H9 (cell line): ENCODE data around the gene TCFL5. TPM values are rescaled to one million over a fixed set of nuclear protein-coding genes. Genes with fewer than 3 reads are reported as not detected.

Source experiments
- DNase-seq: peaks from one replicate; pipeline ENCODE4 v3.0.0-alpha.2; 2017
- H2AFZ ChIP-seq: one replicate; pipeline ENCODE4 v1.6.1; 2013; ENCODE audit warnings: mild to moderate bottlenecking, low read length, control low read depth, moderate library complexity
- H2AK5ac ChIP-seq: 2 replicates; pipeline ENCODE4 v1.6.1; 2013; ENCODE audit warnings: low read length, control low read depth, mixed read lengths; ENCODE audit not compliant: insufficient read length
- H2BK120ac ChIP-seq: one replicate; pipeline ENCODE4 v1.6.1; 2013; ENCODE audit warnings: low read depth, mild to moderate bottlenecking, low read length, control low read depth, inconsistent platforms; ENCODE audit not compliant: poor library complexity, severe bottlenecking
- H2BK12ac ChIP-seq: 2 replicates; pipeline ENCODE4 v1.6.1; 2013; ENCODE audit warnings: low read length, control low read depth, mixed read lengths, low read depth; ENCODE audit not compliant: insufficient read length
- H2BK15ac ChIP-seq: 2 replicates; pipeline ENCODE4 v1.6.1; 2013; ENCODE audit warnings: low read depth, low read length, control low read depth
- H2BK20ac ChIP-seq: one replicate; pipeline ENCODE4 v1.6.1; 2013; ENCODE audit warnings: low read depth, mild to moderate bottlenecking, low read length, control low read depth, inconsistent platforms; ENCODE audit not compliant: poor library complexity, severe bottlenecking
- H2BK5ac ChIP-seq: 2 replicates; pipeline ENCODE4 v1.6.1; 2013; ENCODE audit warnings: low read length, control low read depth, mixed read lengths; ENCODE audit not compliant: insufficient read length
- H3K14ac ChIP-seq: 2 replicates; pipeline ENCODE4 v1.6.1; 2013; ENCODE audit warnings: low read length, control low read depth; ENCODE audit not compliant: insufficient read depth
- H3K18ac ChIP-seq: 2 replicates; pipeline ENCODE4 v1.6.1; 2013; ENCODE audit warnings: low read depth, mild to moderate bottlenecking, mixed read lengths, low read length, control low read depth; ENCODE audit not compliant: insufficient read length
- H3K23ac ChIP-seq: 2 replicates; pipeline ENCODE4 v1.6.1; 2013; ENCODE audit warnings: low read length, control low read depth, mixed read lengths, low read depth; ENCODE audit not compliant: insufficient read length
- H3K23me2 ChIP-seq: 2 replicates; pipeline ENCODE4 v1.6.1; 2013; ENCODE audit warnings: low read depth, mild to moderate bottlenecking, mixed read lengths, low read length, control low read depth; ENCODE audit not compliant: insufficient read length, poor library complexity, severe bottlenecking
- H3K27ac ChIP-seq: 2 replicates; pipeline ENCODE4 v1.5.1; 2013; ENCODE audit warnings: low read length, control low read depth, mixed read lengths, low read depth; ENCODE audit not compliant: insufficient read length
- H3K27me3 ChIP-seq: 2 replicates; pipeline ENCODE4 v1.6.1; 2013; ENCODE audit warnings: low read length, control low read depth, inconsistent platforms; ENCODE audit not compliant: insufficient read depth
- H3K4ac ChIP-seq: 2 replicates; pipeline ENCODE4 v1.6.1; 2013; ENCODE audit warnings: low read depth, mild to moderate bottlenecking, control low read depth, inconsistent platforms, low read length, moderate library complexity
- H3K4me1 ChIP-seq: 2 replicates; pipeline ENCODE4 v1.6.1; 2013; ENCODE audit warnings: low read length, control low read depth, inconsistent platforms; ENCODE audit not compliant: insufficient read depth
- H3K4me2 ChIP-seq: 2 replicates; pipeline ENCODE4 v1.6.1; 2013; ENCODE audit warnings: low read length, control low read depth, mixed read lengths; ENCODE audit not compliant: insufficient read length, insufficient read depth
- H3K56ac ChIP-seq: 2 replicates; pipeline ENCODE4 v1.6.1; 2013; ENCODE audit warnings: low read depth, mild to moderate bottlenecking, mixed read lengths, low read length, control low read depth; ENCODE audit not compliant: insufficient read length
- H3K79me1 ChIP-seq: 2 replicates; pipeline ENCODE4 v1.6.1; 2013; ENCODE audit warnings: low read depth, mild to moderate bottlenecking, moderate library complexity, low read length, control low read depth, inconsistent platforms; ENCODE audit not compliant: insufficient read depth, poor library complexity, severe bottlenecking
- H3K79me2 ChIP-seq: 2 replicates; pipeline ENCODE4 v1.6.1; 2013; ENCODE audit warnings: low read length, control low read depth, inconsistent platforms; ENCODE audit not compliant: insufficient read depth
- H3K9ac ChIP-seq: 2 replicates; pipeline ENCODE4 v1.6.1; 2013; ENCODE audit warnings: low read length, control low read depth, mixed read lengths; ENCODE audit not compliant: insufficient read length; ENCODE audit errors: extremely low read depth
- H3K9me3 ChIP-seq: one replicate; pipeline ENCODE4 v1.6.1; 2013; ENCODE audit warnings: low read depth, low read length, inconsistent platforms; ENCODE audit not compliant: control insufficient read depth
- H3T11ph ChIP-seq: one replicate; pipeline ENCODE4 v1.6.1; 2013; ENCODE audit warnings: mild to moderate bottlenecking, low read length, control low read depth, inconsistent platforms
- H4K20me1 ChIP-seq: one replicate; pipeline ENCODE4 v1.6.1; 2013; ENCODE audit not compliant: control insufficient read depth, insufficient read length, insufficient read depth
- H4K5ac ChIP-seq: 2 replicates; pipeline ENCODE4 v1.6.1; 2013; ENCODE audit warnings: low read depth, mild to moderate bottlenecking, mixed read lengths, low read length, control low read depth; ENCODE audit not compliant: insufficient read length
- H4K8ac ChIP-seq: replicated peaks from 2 replicates; pipeline ENCODE4 v1.6.1; 2013; ENCODE audit warnings: low read length, control low read depth, mixed read lengths, low read depth; ENCODE audit not compliant: insufficient read length
- H4K91ac ChIP-seq: 2 replicates; pipeline ENCODE4 v1.6.1; 2013; ENCODE audit warnings: low read depth, mild to moderate bottlenecking, moderate library complexity, mixed read lengths, low read length, control low read depth; ENCODE audit not compliant: insufficient read length
- H3K27ac Mint-ChIP-seq, 3 experiments: 2 replicates in 2 of 3; 3 replicates in 1 of 3; pipeline ENCODE4 v1.8.0; 2020 to 2021; ENCODE audit warnings: mixed read lengths in 3 of 3, mild to moderate bottlenecking in 1 of 3, moderate library complexity in 1 of 3
- H3K27me3 Mint-ChIP-seq: 2 replicates; pipeline ENCODE4 v1.8.0; 2021; ENCODE audit warnings: low read depth, mild to moderate bottlenecking, moderate library complexity, mixed read lengths
- H3K36me3 Mint-ChIP-seq, 3 experiments: 2 replicates in 2 of 3; 3 replicates in 1 of 3; pipeline ENCODE4 v1.8.0; 2020 to 2021; ENCODE audit warnings: low read depth in 3 of 3, mixed read lengths in 3 of 3; ENCODE audit not compliant: insufficient read depth in 1 of 3
- H3K4me1 Mint-ChIP-seq, 2 experiments: 2 replicates each; pipeline ENCODE4 v1.8.0; 2020; ENCODE audit warnings: mixed read lengths in 2 of 2
- H3K4me3 Mint-ChIP-seq, 2 experiments: 2 replicates in 1 of 2; 3 replicates in 1 of 2; pipeline ENCODE4 v1.8.0; 2020 to 2021; ENCODE audit warnings: mild to moderate bottlenecking in 2 of 2, mixed read lengths in 2 of 2, moderate library complexity in 1 of 2
- H3K9me3 Mint-ChIP-seq, 2 experiments: 2 replicates in 1 of 2; 3 replicates in 1 of 2; pipeline ENCODE4 v1.8.0; 2020; ENCODE audit warnings: mild to moderate bottlenecking in 2 of 2, mixed read lengths in 2 of 2, moderate library complexity in 1 of 2
- WGBS: extraction: QIAGEN DNeasy Blood & Tissue Kit; methylation state at CpG from one replicate; pipeline ENCODE4 v1.1.7; 2013; ENCODE audit warnings: missing lambda C conversion rate, low lambda C conversion rate, mixed read lengths; ENCODE audit not compliant: insufficient read length; ENCODE audit errors: extremely low coverage; 5-methylcytosine and 5-hydroxymethylcytosine counted together
- total RNA-seq: library from RNA; stranded (reverse); gene quantifications from 2 replicates; pipeline ENCODE4 v1.2.1, GENCODE V29; 2021
- TF ChIP-seq, protein P1 (sequence below): fragments of 200-600 bp; sonication (generic); conservative IDR thresholded peaks from 3 replicates; pipeline ENCODE4 v1.8.0; 2021; ENCODE audit warnings: antibody characterized with exemption, mild to moderate bottlenecking

TCFL5 gene
- total RNA-seq, 1 experiment from 2014 or later = 16.4 TPM

DNA sequence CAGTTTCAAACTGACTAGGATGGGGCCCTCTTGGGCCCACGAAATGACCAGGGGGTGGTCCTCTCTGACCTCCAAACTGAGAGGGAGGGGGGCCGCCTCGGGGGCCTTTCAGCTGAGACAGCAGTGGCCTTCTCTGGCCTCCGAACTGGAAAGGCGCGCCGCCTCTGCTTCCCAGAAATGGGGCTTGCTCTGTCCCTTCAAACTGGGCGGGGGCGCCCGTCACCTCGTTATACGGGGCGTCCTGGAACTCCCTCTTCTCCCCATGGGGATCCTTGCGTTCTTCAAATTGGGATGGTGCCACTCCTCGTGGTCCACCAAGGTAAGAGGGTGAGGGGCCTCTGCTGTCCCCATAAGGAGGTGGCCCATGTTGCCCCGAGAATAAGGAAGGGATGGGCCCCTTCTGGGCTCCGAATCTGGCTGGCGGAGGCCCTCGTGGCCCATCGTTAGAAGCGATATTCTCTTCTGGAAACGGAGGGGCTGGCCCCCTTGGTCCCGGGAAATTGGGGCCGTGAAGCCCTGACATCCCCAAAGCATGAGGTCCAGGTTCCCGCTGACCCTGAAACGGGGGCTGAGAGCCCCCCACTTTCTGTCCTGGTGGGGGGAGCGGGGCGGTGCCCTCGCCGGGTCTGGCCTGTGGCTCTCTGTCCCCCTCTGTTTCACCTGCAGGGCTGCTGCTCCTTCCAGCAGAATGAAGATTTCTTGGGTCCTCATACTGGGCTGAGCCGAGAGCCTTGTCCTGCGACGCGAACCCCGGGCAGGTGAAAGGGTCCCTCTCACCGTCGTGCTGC, 18.7 kb upstream of the TCFL5 start:
- TF ChIP-seq, protein P1, sequence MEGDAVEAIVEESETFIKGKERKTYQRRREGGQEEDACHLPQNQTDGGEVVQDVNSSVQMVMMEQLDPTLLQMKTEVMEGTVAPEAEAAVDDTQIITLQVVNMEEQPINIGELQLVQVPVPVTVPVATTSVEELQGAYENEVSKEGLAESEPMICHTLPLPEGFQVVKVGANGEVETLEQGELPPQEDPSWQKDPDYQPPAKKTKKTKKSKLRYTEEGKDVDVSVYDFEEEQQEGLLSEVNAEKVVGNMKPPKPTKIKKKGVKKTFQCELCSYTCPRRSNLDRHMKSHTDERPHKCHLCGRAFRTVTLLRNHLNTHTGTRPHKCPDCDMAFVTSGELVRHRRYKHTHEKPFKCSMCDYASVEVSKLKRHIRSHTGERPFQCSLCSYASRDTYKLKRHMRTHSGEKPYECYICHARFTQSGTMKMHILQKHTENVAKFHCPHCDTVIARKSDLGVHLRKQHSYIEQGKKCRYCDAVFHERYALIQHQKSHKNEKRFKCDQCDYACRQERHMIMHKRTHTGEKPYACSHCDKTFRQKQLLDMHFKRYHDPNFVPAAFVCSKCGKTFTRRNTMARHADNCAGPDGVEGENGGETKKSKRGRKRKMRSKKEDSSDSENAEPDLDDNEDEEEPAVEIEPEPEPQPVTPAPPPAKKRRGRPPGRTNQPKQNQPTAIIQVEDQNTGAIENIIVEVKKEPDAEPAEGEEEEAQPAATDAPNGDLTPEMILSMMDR = no peak
- WGBS = no CpG with 5 or more reads among the region's 37 CpGs
- Histone ChIP-seq H3K79me1 (no peaks in the 10 kb centered on the region), H3T11ph (no peak overlapping the region), H3K23ac (no peak overlapping the region), H2AK5ac (no peak overlapping the region), H4K8ac (no peak overlapping the region), H3K18ac (no peak overlapping the region), H2BK20ac (no peak overlapping the region), H4K91ac (no peak overlapping the region), H2BK15ac (no peak overlapping the region), H3K27me3 (no peaks in the 10 kb centered on the region), H2BK120ac (no peak overlapping the region), H3K4ac (no peak overlapping the region), H3K9ac (no peak overlapping the region), H3K14ac (no peak overlapping the region; the same call in 1 of the 2 replicates), H2BK12ac (no peak overlapping the region), H3K27ac (no peak overlapping the region), H2AFZ (no peak overlapping the region), H3K79me2 (no peaks in the 10 kb centered on the region), H3K4me1 (no peaks in the 10 kb centered on the region; the same call in 1 of the 2 replicates), H4K20me1 (no peaks in the 10 kb centered on the region), H4K5ac (no peak overlapping the region), H3K9me3 (no peaks in the 10 kb centered on the region), H3K4me2 (no peak overlapping the region), H2BK5ac (no peak overlapping the region), H3K56ac (no peak overlapping the region), H3K23me2 (no peaks in the 10 kb centered on the region)
- Mint-ChIP-seq H3K4me1 (peaks cover 26 to 37% of the 10 kb centered on the region in 2 experiments), H3K27ac (no peak overlapping the region), H3K9me3 (peaks cover 0 to 3% of the 10 kb centered on the region in 2 experiments; a peak in 2 of 5 replicates), H3K27me3 (peaks cover 3% of the 10 kb centered on the region; the same call in 1 of the 2 replicates), H3K36me3 (peaks cover 0 to 35% (median 11%) of the 10 kb centered on the region in 3 experiments; a peak in 5 of 7 replicates), H3K4me3 (no peak overlapping the region)
- no peak for DNase-seq
